GM12892 (cell line): ENCODE measurements around the gene LDAH.

Experiments used
- POLR2A ChIP-seq: IDR thresholded peaks from 2 replicates; pipeline ENCODE4 v1.6.1; 2011; ENCODE audit warnings: low read depth, low read length, control low read depth
- POLR2AphosphoS5 ChIP-seq: IDR thresholded peaks from 2 replicates; pipeline ENCODE4 v1.6.1; 2011; ENCODE audit warnings: low read depth, low read length, control low read depth
- TAF1 ChIP-seq: IDR thresholded peaks from 2 replicates; pipeline ENCODE4 v1.6.1; 2011; ENCODE audit warnings: low read depth, mild to moderate bottlenecking, control low read depth, low read length, borderline replicate concordance

DNA sequence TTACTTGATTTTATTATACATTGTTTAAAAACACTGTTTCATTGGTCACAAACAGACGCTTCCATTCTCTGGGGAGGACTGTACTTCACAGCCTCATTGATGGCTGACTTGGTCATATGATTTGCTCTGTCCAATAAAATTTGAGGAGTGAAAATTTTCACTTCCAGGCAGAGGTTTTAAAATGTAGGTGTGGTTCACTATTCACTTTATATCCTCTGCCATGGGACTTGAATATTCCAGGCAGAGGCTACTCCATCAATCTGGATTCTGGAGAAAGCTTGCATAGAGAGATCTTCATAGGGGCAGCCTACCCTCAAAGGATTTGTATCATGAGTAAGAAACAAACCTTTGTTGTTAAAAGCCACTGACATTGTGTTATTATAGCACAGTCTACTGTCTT, 56.7 kb downstream of the LDAH start:
- TF ChIP-seq POLR2AphosphoS5 (no peak), POLR2A (no peak), TAF1 (no peak)
